ENCODE results near the gene ZSCAN22.
"Not testable (repeated sequence)": the region's sequence is repeated elsewhere in the genome, so short reads cannot be mapped to it uniquely, and the experiment has no call there.

The ZSCAN22 gene

DNA sequence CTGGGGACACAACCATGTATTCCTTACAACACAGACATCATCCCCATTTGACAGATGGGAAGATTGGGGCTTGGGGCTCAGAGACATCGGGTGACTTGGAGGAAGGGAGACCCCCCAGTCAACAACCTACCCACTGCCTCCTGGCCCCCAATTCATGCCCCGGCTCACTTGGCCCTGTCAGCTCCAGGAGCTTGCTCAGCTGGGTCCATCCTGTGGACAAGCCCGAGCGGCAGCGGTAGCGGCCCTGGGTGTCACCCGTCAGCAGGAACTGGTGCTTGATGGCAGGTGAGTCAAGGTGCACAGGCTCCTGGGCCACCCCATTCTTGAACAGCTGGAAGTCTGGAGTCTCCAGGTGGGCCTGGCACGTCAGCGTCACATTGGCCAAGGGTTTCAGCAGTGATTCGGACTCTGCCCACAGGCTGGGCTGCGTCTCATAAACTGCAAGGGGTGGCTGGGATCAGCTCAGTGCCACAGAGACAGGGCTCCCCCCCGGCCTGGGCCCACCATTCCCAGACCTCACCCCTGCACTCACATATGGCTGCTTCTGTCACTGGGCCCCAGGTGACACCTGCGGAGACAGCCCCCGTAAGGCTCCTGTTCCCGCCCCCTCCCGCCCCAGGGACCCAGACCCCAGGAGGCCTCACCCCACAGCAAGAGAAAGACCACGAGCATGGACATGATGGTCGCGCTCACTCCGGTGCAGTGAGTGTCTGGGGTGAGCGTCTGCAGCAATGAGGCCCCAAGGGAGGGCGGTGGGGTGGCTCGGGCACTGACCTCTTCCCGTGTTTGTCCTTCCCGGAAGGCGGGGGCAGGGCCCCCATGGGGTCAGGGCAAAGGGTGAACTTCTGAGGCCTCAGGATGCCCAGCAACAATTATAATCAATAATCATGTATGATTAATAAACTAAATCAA is 26.2 kb downstream of the ZSCAN22 start, which contains the start of gene A1BG:
A1BG (minus strand) TSS at position 733 of the 912 bp plus-strand sequence; CDS start at position 678, 55 bp downstream.
- DNase-seq, result no peak

DNA sequence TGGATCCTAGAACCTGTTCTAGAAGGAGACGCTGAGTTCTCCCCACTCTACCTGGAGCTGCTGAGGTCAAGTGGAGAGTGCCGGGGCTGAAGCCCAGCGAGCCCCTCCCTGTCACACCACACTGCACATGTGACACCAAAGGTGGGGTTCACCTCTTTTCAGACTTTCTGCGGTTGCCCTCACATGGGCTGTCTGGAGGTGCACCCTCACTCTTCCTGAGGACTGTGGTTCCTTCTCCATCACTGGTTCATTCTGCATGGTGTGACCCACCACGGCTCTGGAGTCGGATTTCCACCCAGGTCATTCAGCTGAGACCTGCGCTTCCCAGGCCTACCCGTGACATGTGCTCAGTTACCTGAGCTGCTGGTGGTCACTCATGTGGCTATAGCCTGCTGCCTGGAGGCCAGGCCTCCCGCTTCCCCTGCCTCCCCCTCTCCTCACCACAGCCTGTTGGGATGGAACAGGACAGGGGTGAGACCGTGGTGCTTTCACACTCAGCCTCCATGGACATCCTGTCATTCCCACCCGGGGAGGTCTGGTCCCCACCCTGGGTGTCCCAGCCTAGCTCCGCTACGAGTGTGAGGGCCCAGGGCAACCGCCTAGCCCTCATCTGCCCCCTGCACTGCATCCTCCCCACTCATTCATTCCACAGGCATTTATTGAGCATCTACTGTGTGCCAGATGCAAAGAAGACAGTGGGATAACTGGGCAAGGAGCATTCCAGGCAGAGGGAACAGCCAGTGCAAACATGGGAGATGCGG is 27.1 kb downstream of the ZSCAN22 start:
- no peak for DNase-seq

DNA sequence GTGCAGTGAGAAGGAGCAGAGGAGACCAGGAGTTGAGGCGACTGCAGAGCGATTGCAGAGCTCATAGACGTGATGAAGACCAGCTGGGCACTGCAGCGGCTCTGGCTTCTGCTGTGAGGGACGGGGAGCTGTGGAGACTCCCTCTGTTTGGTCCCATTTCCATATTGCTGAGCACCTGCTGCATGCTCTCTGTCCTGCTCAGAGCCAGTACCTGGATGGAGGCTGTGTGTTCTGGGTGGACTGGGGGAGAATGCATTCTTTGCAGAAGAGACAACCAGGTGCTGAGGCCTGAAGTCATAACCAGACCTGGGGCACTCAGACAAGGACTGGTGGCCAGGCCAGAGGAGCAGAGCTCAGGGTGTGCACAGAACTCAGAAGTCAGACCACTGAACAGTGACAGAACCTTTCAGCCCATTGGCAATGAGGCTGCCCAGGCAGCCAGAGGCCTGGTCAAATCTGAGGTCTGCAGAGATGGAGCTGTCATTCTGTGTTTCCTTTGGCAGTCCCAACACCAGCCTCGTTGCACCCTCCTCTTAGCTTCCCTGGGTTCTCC is 27.8 kb downstream of the ZSCAN22 start:
- no peak for DNase-seq

DNA sequence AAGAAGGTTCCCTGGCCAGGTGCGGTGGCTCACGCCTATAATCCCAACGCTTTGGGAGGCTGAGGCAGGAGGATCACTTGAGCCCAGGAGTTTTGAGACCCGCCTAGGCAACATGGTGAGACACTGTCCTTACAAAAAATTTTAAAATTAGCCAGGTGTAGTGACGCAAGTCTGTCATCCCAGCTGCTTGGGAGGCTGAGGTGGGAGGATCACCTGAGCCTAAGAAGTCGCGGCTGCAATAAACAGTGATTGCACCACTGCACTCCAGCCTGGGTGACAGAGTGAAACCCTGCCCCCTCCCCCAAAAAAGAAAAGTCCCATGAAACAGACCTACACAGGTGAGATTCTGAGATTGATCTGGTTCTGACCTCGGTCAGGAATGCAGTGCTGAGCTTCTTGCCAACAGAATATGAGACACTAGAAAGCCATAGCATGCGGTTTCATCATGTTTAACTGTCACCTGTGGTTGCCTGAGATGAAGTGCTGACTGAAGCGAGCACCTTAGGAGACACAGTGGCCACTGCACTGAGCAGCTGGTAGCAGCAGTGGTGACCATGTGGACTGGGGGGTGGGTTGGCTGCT is 28.5 kb downstream of the ZSCAN22 start:
- DNase-seq, result no peak

DNA sequence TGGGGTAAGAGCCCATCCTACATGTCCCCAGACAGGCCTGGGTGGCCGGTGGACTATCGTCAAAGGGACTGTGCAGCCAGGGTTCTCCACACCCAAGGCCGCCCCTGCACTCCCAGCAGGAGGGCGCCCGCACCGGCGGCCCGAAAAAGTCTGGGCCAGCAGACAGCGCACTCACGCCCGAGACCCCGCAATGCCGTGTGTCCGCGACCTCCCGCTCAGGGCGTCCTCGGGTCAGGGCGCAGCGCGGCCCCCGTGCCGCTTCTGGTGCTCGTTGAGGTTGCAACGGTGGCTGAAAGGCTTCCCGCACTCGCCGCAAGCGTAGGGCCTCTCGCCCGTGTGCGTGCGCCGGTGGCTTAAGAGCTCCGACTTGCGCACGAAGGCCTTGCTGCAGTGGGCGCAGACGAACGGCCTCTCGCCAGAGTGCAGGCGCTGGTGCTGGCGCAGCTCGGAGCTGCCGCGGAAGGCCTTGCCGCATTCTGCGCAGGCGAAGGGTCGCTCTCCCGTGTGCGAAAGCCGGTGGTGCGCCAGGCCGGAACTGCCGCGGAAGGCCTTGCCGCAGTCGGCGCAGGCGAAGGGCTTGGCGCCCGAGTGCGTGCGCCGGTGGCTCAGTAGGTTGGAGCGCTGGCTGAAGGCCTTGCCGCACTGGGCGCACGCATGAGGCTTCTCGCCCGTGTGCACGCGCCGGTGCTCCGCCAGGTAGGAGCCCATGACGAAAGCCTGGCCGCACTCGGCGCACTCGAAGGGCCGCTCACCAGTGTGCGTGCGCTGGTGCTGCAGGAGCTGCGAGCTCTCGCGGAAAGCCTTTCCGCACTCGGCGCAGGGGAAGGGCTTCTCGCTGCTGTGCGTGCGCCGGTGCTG is 29.3 kb downstream of the ZSCAN22 start:
- DNase-seq, result peak; percentile 57

DNA sequence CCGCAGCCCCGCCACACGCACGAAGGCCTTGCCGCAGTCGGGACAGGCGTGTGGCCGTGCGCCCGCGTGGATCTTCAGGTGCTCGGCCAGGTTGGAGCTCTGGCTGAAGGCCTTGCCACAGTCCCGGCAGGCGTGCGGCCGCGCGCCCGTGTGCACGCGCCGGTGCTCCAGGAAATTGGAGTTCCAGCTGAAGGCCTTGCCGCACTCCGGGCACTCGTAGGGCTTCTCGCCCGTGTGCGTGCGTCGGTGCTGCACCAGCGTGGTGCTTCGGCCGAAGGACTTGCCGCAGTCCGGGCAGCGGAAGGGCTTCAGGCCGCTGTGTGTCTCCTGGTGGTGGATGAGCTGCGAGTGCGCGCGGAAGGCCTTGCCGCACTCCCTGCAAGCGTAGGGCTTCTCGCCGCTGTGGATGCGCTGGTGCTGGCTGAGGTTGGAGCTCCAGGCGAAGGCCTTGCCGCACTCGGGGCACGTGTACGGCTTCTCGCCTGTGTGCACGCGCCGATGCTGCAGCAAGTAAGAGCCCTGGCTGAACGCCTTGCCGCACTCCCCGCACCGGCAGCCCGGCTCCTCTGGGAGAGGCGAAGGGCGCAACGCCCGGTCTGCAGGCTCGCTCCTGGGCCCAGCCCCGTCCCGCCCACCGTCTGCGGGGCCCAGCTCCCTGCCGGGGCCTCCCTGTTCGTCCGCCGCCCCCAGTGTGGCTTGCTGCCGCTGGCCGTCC is 30.1 kb downstream of the ZSCAN22 start:
- DNase-seq, result no peak

DNA sequence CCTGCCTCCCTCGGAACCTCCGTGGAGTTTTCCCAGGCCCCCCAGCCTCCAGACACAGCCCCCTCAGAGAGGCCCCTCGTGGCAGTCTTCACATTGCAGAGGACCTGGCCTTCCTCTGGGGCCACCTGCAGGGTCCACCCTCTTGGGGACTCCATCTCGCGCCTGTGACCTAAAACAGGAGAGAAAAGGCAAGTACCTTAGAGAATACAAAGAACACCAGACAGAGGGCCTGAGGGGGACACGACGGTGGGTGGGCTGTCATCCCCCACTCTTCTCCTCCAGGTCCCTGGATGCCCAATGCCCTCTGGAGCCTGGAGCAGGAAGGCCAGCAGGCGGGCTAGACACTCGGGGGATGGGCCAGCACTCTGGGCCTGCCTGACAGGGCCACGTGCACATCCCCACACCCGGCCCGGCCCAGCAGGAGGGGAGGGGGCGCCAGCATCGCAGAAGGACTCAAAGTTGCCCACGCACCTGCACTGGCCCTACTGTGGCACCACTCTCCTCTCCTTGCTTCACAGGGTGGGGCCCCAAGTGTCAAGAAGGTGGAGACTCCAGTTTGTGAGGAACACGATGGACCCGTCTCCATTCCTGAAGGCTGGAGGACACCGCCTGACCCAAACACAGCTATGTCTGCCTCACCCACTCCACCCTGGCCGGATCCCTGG is 30.8 kb downstream of the ZSCAN22 start:
- no peak for DNase-seq

DNA sequence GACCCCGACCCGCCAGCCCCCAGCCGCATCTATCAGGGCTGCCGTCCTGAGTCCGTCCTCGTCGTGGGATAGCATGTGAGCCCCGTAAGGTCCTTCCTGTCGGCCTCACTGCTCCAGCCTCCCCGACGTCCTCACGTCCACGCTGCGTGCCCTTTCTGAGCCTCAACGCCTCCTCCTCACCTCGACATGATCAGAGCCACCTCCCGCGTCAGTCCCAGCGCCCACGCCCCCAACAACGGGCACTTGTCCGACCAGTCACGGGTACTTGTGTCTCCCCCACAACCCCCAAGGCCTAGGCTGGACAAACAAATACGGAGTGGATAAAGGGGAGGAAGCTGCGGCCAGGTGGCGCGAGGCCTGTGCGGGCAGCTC is 35.1 kb downstream of the ZSCAN22 start:
- DNase-seq, result peak; percentile 73

DNA sequence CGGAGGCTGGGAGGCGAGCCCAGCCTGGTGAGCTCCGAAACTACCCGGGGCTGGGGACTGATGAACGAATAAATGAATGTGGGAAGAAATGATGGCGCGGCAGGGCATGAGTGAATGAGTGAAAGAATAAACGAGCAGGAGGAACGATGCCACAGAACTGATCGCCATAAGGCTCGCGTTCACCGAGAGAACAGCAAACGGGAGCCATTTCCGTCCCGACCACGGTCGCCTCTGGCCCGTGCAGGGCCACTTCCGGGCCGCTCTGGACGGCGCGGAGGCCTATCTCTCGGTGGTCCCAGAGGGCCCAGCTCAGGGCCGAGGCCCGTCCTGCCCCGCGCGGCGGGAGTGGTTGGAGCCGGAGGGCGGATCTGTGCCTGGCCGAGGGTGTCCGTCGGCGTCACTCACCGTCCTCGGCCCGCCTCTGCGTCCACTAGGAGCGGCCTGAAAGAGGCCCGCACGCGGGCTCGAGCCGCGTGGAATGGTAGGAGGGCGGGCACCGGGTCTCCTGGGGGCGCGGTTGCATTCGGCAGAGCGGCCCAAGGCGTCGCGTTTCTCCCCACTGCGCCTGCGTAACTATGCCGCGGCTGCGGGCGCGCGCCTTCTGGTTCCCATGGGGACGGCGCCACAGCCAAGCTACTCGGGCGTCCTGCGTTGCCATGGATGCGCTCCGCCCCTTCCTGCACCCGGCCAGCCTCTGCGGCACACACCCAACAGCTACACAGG is 35.6 kb downstream of the ZSCAN22 start, which contains the start of gene ZNF497:
ZNF497 (minus strand) TSS at position 480 of the 723 bp plus-strand sequence. CDS start 5,116 bp downstream, outside the sequence.
- peak; percentile 99 for DNase-seq

DNA sequence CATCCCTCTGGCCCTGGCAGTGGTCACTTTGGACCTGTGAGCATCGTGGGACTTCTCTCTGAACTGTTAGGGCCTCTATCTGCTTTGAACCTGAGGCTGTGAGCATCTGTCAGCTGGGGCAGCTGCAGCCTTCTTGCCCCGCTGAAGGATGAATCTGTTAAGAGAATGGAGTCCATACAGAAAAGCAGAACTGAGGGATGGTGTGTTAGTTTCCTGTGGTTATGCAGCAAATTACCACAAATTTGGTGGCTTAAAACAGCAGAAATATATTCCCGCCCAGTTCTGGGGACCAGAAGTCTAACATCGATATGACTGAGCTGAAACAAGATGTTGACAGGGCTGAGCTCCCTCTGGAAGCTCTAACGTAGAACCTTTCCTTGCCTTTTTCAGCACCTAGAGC is 37.4 kb downstream of the ZSCAN22 start:
- DNase-seq, result no peak

DNA sequence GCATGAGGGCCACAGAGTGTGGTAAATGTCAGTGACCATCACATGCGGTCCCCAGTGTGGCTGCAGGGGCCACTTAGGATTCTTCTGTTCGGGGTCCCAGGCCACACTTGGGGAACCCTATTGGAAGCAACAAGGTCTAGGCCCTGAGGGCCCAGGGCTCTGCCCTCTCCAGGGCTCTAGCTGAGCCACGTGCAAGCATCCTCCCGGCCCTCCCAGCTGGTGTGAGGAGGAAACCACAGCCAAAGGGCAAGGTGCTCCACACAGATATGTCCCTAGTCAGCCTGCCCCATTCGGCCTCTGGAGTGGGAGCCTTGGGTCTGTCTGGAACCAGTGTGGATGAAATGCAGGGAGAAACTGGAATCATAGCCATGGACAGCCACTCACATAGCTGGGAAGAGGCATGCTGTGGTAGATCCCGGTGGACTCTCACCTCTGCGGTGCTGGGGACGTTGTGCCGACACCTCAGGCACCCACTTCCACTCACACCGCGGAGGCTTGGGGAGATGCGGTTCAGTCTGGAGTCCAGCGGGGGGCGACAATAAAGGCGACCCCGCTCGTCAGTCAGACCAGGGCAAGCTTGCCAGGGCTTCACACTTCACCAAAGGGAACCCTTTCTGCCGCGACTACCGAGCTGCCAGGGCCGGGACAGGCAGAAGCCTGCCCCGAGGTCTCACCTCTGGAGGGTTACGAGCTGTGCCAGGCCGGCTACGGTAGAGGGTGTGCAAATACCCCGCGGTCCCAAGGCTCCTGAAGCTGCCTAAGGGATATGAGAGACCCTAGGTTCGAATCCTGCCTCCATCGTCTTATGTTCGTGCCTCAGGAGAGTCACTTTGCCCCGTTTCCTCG is 40.0 kb downstream of the ZSCAN22 start:
- DNase-seq, result no peak

DNA sequence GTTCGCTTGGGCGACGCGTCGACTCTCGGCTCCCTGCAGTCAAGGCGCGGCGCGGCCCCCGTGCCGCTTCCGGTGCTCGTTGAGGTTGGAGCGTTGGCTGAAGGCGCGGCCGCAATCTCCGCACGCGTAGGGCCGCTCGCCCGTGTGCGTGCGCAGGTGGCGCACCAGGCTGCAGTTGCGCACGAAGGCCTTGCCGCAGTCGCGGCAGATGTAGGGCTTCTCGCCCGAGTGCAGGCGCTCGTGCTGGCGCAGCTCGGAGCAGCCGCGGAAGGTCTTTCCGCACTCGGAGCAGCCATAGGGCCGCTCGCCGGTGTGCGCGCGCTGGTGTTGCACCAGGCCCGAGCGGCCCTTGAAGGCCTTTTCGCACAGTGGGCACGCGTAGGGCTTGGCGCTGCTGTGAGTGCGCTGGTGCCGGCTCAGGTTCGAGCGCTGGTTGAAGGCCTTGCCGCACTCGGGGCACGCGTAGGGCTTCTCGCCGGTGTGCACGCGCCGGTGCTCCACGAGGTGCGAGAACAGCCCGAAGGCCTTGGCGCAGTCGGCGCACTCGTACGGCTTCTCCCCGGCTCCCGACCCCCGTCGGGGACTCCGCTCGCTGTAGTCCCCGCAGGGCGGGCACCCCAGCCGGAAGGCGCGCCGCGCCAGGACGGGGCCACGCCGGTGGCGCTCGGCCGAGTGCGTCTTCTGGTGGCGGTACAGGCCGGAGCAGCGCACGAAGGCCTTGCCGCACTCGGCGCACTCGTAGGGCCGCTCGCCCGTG is 41.1 kb downstream of the ZSCAN22 start:
- DNase-seq, result no peak

DNA sequence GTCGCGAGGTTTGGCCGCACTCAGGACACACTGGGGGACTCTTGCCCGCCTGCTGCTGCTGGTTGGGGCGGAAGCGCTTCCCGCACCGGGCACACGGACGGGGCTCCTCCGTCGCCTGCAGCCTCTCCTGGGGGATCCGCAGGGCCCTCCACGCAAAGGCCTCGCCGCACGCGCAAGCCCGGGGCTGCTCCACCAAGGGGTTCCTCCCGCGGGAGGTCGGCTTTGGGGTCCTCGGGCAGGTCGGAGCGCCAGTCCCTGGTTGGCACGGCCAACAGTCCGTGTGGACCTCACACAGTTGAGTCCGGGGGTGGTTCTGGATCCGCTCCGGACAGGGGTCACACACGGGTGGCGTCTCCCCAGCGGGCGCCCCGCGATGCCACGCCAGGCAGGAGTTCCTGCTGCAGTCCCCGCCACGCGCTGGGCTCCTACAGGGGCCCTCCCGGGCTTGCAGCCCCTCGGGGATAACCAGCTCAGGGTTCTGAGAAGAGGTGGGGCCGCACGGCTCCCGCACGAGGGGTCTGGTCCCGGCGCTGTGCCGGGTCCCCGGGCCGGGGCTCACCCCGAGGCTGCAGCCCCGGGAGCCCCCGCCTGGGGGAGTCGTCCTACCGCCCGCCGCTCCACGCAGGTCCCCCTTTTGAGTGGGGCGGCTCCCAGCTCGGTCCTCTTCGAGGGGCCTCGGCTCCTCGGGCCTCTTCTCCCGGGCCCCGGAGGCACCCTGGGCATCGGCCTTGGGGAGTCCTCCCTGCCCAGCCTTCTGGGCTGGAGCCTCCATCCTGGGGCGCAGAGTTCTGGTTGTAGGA is 42.0 kb downstream of the ZSCAN22 start:
- no peak for DNase-seq

DNA sequence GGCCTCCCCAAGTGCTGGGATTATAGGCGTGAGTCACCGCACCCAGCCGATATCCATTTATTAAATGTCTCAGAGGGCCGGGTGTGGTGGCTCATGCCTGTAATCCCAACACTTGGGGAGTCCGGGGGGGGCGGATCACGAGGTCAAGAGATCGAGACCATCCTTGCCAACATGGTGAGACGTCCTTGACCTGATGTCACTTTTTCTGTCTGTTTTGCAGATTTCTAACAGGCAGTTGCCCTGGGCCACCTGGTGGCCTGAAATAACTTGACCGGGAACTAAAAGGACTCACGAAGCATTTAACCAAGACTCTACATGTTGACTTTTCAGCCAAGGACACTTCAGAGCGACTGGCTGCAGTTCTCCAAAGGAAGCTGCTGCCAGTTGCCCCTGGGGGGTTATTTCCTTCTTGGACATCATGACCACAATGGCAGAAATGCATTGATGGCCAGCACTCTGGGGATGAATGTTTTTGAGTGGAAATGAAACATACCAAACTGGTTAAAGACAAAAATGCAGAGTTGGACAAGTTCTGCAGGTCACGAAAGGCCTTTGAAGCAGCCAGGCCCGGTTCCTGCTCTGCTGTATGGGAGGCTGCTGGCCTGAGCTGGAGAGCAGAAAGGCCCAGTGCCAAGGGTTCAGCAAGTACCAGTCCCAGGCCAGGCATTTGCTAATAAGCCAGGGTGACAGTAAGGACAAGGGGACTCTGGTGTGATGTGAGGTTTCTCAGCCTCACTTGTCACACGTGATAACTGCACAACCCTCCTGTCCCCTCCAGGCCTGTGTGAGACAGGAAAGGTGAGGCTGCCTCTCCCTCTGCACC is 45.7 kb downstream of the ZSCAN22 start:
- DNase-seq, result no peak

DNA sequence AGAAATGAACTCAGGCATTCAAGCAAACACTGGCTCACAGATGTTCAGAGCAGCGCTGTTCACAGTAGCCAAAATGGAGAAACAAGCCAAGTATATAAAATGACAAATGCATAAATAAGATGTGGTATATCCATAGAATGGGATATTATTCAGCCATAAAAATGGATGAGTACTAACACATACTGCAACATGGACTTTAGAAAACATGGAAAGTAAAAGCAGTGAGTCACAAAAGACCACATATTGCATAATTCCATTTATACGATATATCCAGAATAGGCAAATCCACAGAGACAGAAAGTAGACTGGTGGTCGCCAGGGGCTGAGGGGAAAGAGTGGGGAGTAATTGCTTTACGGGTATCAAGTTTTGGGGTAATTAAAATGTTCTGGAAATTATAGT is 47.4 kb downstream of the ZSCAN22 start:
- DNase-seq, result no peak

DNA sequence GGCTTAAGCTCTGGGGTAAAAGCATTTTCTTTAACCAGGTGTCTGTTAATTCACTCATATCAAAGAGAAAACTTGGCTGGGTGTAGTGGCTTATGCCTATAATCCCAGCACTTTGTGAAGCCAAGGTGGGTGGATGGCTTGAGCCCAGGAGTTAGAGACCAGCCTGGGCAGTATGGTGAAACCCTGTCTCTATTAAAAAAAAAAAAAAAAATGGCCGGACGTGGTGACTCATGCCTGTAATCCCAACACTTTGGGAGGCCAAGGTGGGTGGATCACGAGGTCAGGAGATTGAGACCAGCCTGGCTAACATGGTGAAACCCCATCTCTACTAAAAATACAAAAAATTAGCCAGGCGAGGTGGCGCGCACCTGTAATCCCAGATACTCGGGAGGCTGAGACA is 49.9 kb downstream of the ZSCAN22 start:
- DNase-seq, result not testable (repeated sequence)

DNA sequence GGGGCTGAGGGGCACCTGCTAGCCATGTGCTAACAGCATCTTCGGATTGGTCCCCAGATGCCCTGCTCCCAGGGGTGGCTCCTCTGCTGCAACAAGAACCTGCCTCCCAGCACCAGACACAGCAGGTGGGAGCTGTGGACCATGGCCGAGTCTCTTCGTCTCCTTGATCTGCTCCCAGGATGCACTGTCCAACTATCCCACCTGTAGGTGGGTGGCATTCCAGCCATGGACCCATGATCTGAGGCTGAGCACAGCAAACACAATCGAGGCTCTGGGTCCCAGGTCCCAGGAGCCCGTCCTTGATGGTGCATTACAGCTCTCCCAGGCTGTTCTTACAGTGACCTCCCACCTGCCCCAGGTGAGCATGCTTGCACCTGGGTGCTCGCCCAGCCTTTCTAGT is 52.5 kb downstream of the ZSCAN22 start:
- no peak for DNase-seq
